HG03095 (cell line): ENCODE data around the gene C2orf74.

ENCODE experiments used
- ATAC-seq: cut with Tn5 transposase; IDR thresholded peaks from one replicate; pipeline ENCODE4 v1.9.1; 2021; ENCODE audit warnings: moderate library complexity; ENCODE audit not compliant: unreplicated experiment

Gene C2orf74

DNA sequence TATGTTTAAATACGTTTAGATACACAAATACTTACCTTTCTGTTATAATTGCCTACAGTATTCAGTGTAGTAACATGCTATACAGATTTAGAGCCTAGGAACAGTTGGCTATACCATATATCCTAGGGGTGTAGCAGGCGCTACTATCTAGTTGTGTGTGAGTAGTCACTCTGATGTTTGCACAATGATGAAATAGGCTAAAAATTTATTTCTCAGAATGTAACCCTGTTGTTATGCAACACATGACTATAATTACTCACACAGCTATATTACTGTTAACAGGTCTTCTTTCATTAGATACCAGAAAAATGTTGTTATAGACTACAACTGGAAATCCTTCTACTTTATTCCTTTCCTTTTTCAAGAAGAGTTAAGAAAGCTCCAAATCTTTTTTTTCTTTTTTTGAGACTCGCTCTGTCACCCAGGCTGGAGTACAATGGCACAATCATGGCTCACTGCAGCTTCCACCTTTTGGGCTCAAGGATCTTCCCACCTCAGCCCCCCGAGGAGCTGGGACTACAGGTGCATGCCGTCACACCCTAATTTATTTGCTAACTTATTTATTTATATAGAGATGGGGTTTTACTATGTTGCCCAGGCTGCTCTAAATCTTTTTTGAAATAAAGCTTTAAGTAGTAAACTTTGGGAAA is 48.5 kb downstream of the C2orf74 start:
- ATAC-seq, result no peak

DNA sequence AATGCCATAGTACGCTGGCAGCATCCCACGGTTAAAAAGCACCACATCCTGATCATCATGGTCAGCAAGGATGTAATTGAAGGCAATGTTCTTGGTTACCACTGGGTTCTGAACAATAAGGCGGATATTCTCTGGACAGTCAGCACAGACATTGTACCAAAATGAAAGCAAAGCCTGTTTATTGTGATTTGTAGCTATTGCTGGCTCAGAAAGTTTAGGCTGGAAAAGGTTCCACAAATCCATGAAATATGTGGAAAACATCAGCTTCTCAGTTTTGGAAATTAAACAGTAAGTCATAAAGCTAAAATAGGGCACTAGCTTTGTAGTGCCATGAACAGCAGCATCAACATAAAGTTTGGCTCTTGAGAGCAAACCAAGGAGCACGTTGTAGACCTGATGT is 52.2 kb downstream of the C2orf74 start:
- ATAC-seq, result no peak
